Measurements from ENCODE around the gene DCAF15. TPM values are rescaled to one million over a fixed set of nuclear protein-coding genes. Genes with fewer than 3 reads are reported as not detected.

Gene DCAF15
- polyA plus RNA-seq, 1 of the 3 experiments (the other 2 are of a cell fraction) = 55.6 TPM

- H3K79me2 ChIP-seq (ENCODE audit: insufficient read depth) = peaks cover 33% of the 10 kb centered on the region
- peak overlapping the region; percentile 68 for H3K4me2 ChIP-seq
- peak overlapping the region; percentile 53 to 69 for H3K4me3 ChIP-seq (ENCODE audit: low read depth in 2 of 2, low read length in 1 of 2)
- ChIA-PET CTCF (interaction anchor here (1.1 to 5.1 kb wide), 5 partner anchors 22 to 1194 kb away, joined by 3 to 19 read pairs (median 6); partner anchors contain the start of genes IL27RA and MISP3), POLR2A (interaction anchor here (1.0 to 3.5 kb wide), 4 partner anchors 14 to 105 kb away, joined by 3 to 24 read pairs (median 5); partner anchors contain the start of gene PODNL1)
- WGBS (ENCODE audit: low lambda C conversion rate) = 11% methylated on average over 18 of the region's 20 CpGs
- H4K20me1 ChIP-seq (ENCODE audit: insufficient read depth) = peaks cover 8% of the 10 kb centered on the region; the same call in 1 of the 2 replicates
- no peaks in the 10 kb centered on the region for H3K27me3 ChIP-seq (ENCODE audit: insufficient read depth)
- H3K9me2 ChIP-seq = no peaks in the 10 kb centered on the region
- H3K4me1 ChIP-seq (ENCODE audit: control insufficient read depth in 1 of 2, insufficient read depth in 2 of 2, low read depth in 1 of 2, low read length in 1 of 2) = peaks cover 0 to 11% of the 10 kb centered on the region in 2 experiments; a peak in 1 of 4 replicates
- peak overlapping the region; percentile 47; the same call in 1 of the 2 replicates for H3K9ac ChIP-seq
- peaks cover 9 to 17% of the 10 kb centered on the region in 2 experiments for H3K36me3 ChIP-seq (replicated peaks in 1 of 2; ENCODE audit: control insufficient read depth in 1 of 2, insufficient read depth in 2 of 2, low read length in 1 of 2)
- H3K27ac ChIP-seq (ENCODE audit: low read depth in 2 of 2, low read length in 1 of 2) = peak overlapping the region in 1 of 2 experiments; percentile 71; a peak in 2 of 4 replicates
- peak overlapping the region; percentile 81 for H2AFZ ChIP-seq (ENCODE audit: low read depth)
- no peaks in the 10 kb centered on the region for H3K9me3 ChIP-seq
- no peaks in the 10 kb centered on the region for H3F3A ChIP-seq (replicated peaks; ENCODE audit: insufficient read depth)
- DNase-seq = no peak
- TF ChIP-seq FOXJ3 (CRISPR knock-in tag; IDR thresholded peaks at IDR 0.05) = no peak
- no peak for TF ChIP-seq ELF1 (IDR thresholded peaks at IDR 0.05)
- TF ChIP-seq RXRA (IDR thresholded peaks at IDR 0.05; ENCODE audit: borderline replicate concordance, low read depth) = no peak
- TF ChIP-seq, protein P1, sequence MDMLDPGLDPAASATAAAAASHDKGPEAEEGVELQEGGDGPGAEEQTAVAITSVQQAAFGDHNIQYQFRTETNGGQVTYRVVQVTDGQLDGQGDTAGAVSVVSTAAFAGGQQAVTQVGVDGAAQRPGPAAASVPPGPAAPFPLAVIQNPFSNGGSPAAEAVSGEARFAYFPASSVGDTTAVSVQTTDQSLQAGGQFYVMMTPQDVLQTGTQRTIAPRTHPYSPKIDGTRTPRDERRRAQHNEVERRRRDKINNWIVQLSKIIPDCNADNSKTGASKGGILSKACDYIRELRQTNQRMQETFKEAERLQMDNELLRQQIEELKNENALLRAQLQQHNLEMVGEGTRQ (IDR thresholded peaks at IDR 0.05; ENCODE audit: borderline replicate concordance, low read depth, low read length) = no peak
- TF ChIP-seq ZBTB33 (IDR thresholded peaks at IDR 0.05; ENCODE audit: borderline replicate concordance, low read depth) = no peak
- no peak for TF ChIP-seq SMC3 (IDR thresholded peaks at IDR 0.05; ENCODE audit: low read depth, low read length)
- no peak for TF ChIP-seq TAF1 (IDR thresholded peaks at IDR 0.05; ENCODE audit: borderline replicate concordance, low read depth, low read length)
- TF ChIP-seq MXI1 (IDR thresholded peaks at IDR 0.05; ENCODE audit: low read depth, low read length) = no peak
- no peak for TF ChIP-seq CHD2 (IDR thresholded peaks at IDR 0.05; ENCODE audit: low read length, partially characterized antibody)
- TF ChIP-seq GATA2 (CRISPR knock-in tag; IDR thresholded peaks at IDR 0.05) = peak; percentile 53
- TF ChIP-seq JUND (IDR thresholded peaks at IDR 0.05) = no peak
- no peak; the same call in 1 of the 2 replicates for TF ChIP-seq SIN3A (IDR thresholded peaks at IDR 0.05; ENCODE audit: borderline replicate concordance, low read depth, low read length)
- TF ChIP-seq EZH2phosphoT487 (IDR thresholded peaks at IDR 0.05; ENCODE audit: borderline replicate concordance, low read depth) = no peak
- TF ChIP-seq FOSL2 (IDR thresholded peaks at IDR 0.05; ENCODE audit: borderline replicate concordance, low read depth) = no peak
- TF ChIP-seq NFIC (IDR thresholded peaks at IDR 0.05; ENCODE audit: borderline replicate concordance) = no peak
- TF ChIP-seq, protein P2, sequence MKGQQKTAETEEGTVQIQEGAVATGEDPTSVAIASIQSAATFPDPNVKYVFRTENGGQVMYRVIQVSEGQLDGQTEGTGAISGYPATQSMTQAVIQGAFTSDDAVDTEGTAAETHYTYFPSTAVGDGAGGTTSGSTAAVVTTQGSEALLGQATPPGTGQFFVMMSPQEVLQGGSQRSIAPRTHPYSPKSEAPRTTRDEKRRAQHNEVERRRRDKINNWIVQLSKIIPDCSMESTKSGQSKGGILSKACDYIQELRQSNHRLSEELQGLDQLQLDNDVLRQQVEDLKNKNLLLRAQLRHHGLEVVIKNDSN (IDR thresholded peaks at IDR 0.05; ENCODE audit: borderline replicate concordance, low read depth) = no peak
- TF ChIP-seq IRF3 (IDR thresholded peaks at IDR 0.05; ENCODE audit: low read depth, low read length) = no peak
- TF ChIP-seq CTCF (IDR thresholded peaks at IDR 0.05) = no peak
- no peak for TF ChIP-seq YY1 (IDR thresholded peaks at IDR 0.05; ENCODE audit: low read depth)
- TF ChIP-seq TCF12 (IDR thresholded peaks at IDR 0.05) = no peak
- no peak for TF ChIP-seq GABPA (IDR thresholded peaks at IDR 0.05; ENCODE audit: low read depth)
- TF ChIP-seq FOXM1 (IDR thresholded peaks at IDR 0.05; ENCODE audit: low read depth) = no peak
- no peak for TF ChIP-seq RFX5 (IDR thresholded peaks at IDR 0.05; ENCODE audit: low read length)
- TF ChIP-seq, protein P3, sequence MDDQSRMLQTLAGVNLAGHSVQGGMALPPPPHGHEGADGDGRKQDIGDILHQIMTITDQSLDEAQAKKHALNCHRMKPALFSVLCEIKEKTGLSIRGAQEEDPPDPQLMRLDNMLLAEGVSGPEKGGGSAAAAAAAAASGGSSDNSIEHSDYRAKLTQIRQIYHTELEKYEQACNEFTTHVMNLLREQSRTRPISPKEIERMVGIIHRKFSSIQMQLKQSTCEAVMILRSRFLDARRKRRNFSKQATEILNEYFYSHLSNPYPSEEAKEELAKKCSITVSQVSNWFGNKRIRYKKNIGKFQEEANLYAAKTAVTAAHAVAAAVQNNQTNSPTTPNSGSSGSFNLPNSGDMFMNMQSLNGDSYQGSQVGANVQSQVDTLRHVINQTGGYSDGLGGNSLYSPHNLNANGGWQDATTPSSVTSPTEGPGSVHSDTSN (IDR thresholded peaks at IDR 0.05) = no peak
- no peak for TF ChIP-seq EP300 (IDR thresholded peaks at IDR 0.05; ENCODE audit: borderline replicate concordance in 1 of 2, low read depth in 1 of 2, low read length in 1 of 2)
- TF ChIP-seq TEAD4 (IDR thresholded peaks at IDR 0.05; ENCODE audit: borderline replicate concordance, insufficient read depth) = no peak
- TF ChIP-seq RAD21 (IDR thresholded peaks at IDR 0.05; ENCODE audit: low read length) = peak; percentile 18; the same call in 1 of the 2 replicates
Measured at GRCh38 chr19:13951799-13952153, 533 bp upstream of the DCAF15 start.

Data from SK-N-SH (cell line).